SKM-1 (cell line): ENCODE results near the gene ABCB8.
"Not testable (repeated sequence)": the region's sequence is repeated elsewhere in the genome, so short reads cannot be mapped to it uniquely, and the experiment has no call there.

ENCODE experiments used
- DNase-seq: peaks from one replicate; lab custom pipeline; 2025; ENCODE audit not compliant: unreplicated experiment; lab: John Stamatoyannopoulos, UW

The ABCB8 gene

DNA sequence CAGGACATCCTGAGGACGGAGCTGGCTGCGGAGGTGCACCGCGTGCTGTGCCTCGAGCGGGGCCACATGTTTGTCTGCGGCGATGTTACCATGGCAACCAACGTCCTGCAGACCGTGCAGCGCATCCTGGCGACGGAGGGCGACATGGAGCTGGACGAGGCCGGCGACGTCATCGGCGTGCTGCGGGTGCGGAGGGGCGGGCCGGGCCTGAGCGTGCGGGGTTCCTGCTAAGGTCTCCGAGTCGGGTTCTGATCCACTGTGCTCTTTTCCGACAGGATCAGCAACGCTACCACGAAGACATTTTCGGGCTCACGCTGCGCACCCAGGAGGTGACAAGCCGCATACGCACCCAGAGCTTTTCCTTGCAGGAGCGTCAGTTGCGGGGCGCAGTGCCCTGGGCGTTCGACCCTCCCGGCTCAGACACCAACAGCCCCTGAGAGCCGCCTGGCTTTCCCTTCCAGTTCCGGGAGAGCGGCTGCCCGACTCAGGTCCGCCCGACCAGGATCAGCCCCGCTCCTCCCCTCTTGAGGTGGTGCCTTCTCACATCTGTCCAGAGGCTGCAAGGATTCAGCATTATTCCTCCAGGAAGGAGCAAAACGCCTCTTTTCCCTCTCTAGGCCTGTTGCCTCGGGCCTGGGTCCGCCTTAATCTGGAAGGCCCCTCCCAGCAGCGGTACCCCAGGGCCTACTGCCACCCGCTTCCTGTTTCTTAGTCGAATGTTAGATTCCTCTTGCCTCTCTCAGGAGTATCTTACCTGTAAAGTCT lies 14.3 kb upstream of the ABCB8 start:
- no peak for DNase-seq

DNA sequence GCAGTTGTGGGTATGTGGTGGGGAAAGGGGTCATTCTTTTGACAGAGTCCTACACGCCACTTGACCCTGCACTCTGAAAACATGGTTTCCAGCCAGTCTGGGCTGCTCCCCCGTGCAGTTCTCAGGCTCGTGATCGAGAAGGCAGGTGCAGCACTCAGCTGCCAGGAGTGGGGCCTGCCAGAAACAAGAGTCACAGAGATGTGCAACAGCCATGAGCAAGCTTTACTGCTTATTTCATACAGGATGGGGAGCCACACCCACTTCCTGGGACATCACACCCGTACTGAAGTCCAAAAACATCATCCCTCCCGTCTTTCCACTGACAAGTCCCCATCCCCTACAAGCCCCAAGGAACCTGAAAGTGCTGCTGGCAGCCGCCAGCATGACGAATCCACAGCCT lies 13.3 kb upstream of the ABCB8 start:
- DNase-seq, result no peak

DNA sequence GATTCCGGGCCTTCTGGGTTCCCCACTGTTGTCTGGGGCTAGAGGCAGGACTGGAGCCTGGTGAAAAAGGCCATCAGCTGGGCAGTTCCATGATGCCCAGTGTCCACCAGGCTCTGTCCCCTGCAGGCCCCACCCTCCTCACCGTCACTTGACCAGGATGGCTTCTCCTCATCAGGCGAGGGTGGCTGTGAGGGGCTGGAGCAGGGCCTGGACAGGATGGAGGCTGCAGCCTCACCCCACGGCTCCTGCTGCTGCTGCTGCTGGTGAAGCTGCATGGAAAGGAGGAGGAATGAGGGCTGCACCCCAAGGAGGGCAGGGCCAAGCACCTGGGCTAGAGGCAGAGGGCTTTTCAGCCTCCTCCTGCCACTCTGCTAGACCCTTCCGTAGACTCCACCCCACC lies 12.3 kb upstream of the ABCB8 start:
- DNase-seq, result no peak

DNA sequence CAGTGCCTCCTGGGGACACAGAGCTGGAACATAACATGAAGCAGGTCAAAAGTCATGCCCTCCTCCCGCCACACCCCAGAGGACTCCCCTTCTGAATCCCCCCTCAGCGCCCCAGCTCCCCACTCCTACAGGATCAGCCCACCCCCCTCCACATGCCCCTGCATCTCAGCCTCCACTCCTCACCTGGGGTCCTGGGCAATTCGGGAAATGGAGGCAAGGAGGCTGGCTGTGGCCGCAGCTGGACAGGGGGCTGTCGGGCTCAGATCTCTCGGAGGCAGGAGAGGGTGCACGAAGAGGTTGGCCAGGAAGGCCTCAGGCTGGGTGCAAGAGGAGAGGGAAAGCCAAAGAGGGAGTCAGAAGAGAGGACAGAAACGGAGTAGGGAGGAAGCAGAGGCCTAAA lies 11.7 kb upstream of the ABCB8 start:
- DNase-seq, result no peak

DNA sequence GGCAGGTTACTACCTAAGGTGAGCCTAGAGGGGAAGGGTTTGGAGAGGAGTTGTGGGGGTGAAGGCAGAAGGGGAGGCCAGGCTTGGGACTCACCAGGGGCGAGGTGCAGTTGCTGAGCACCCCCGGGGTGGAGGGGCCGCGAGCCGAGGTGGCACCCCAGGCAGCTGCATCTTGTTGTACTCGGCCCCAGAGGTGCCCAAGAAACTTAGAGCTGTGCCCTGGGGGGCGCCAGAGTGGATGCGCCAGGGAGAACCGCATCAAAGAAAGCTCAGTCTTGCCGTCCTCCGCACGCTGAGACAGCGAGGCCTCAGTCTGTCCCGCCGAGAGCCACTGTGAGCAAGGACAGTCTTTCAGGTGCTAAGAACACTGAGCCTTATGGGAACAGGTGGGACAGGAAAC lies 11.3 kb upstream of the ABCB8 start:
- no peak for DNase-seq

DNA sequence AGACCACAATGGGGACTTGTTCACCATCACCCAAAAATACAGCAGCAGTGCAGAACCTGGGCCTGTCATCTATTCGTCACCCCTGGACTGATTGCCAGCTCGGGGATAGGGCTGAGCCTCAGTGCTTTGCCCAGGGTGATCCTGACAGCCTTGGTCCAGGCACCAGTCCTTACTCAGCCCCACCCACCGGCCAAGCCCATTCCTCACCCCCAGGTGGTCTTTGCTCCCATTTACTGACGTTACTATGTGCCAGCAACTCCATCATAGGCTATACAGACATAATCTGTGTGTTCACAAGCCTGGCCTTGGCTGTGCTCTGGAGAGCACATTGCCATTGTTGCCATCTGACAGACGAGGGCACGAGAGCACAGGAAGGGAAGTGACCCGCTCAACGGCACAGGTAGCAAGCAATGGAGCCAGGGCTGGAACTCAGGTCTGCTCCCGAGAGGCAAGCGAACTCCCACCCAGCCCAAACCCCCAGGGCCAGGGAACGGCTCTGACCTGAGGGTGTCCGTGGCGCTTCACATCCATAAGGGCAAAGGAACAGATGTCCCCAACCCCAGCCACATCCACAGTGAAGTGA lies 10.8 kb upstream of the ABCB8 start:
- DNase-seq, result no peak

DNA sequence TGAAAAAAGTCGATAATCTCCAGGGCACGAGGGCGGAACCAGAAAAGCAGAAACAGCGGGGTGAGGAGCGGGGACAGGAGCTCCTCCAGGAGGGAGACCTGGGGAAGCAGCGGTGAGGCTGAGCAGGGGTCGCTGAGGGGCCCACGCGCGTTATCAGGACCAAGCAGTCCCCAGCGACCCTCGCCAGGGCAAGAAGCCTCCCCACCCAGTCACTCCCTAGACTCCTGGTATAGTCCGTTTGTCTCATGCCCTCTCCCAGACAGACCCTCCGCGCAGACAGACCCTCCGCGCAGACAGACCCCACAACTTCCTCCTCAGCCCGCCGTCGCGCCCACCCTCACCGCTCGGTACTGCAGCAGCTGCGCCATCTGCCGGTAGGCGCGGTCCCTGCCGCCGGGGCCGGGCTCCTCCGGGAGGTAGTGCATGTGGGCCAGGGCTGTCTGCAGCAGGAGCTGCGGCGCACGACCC lies 10.3 kb upstream of the ABCB8 start:
- no peak for DNase-seq

DNA sequence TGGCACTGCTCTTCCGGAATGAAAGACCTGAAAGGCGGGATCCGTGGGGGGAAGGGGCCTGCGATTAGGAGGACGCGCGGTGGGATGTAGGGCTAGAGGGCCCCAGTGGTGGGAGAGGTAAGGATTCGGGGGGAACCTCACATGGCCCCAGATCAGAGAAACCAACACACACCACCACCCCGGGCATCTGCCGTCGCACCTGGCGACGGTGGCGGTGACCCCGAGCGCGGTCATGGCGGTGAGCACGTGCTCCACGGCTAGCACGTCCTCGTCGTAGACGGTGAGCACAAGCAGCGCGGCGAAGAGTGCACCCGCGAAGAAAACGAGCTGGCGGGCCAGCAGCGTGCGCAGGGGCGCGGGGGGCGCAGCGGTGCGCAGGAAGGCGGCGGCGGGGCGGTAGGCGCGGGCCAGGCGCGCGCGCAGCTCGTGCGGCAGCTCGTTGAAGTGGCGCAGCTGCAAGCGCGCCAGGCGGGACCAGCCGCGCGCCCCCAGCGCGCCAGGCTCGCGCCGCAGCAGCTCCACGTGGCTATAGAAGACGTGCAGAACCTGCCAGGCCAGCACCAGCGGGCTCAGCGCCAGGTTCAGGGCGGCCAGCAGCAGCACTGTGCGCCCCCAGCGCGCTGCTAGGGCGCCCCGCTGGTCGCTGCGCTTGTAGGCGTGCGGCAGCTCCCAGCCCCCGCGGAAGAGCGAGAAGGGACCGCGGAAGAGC lies 9.7 kb upstream of the ABCB8 start:
- no peak for DNase-seq

DNA sequence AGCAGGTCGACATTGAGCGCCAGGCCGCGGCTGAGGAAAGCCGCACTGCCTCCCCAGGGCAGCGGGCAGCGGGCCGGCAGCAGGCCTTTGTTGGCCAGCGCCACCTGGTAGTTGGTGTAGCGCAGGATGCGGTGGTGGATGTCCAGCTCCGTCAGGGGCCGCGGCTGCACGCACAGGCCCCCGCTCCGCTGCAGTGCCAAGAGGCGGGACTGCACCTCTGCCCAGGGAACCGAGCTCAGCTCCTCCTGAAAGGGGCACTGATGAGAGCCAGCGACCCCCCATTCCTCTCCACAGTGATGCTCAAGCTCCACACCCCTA lies 9.2 kb upstream of the ABCB8 start:
- DNase-seq, result no peak

DNA sequence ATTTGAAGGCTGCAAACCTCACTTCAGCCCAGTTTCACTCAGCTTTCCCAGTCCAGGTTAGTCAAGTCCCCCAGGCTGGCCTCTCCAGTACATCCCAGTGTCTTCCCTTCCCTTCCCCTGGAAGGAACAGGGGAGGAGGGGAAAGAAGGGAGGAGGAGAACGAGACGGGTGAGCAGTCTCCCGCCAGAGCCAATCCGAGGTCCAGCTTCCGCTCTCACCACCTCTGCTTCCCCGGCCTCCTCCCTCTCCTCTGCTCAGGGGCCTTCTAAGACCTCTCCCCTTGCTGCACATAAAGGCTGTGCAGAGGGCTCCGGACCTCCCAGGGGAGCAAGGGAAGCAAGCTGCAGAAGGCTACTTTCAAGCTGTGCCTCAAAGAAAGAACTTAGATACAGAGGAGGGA lies 8.0 kb upstream of the ABCB8 start:
- DNase-seq, result no peak

DNA sequence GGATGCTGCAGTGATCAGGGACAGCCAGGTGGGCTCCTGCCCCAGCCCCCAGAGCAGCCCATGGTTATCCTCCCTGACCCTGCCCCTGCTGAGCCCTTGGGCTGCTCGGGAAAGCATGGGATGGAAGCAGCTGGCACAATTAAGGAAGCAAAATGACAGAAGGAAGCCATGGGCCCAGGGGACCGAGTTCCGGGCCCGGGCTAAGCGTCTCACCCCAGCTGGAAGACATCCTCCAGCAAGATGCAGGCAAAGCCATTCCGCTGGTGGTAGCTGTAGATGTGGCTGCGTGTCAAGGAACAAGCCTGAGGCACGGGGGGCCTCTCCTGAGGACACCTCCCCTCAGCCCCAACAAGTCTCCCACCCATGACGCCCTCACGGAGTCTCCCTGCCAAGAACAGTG lies 5.0 kb upstream of the ABCB8 start:
- DNase-seq, result no peak

DNA sequence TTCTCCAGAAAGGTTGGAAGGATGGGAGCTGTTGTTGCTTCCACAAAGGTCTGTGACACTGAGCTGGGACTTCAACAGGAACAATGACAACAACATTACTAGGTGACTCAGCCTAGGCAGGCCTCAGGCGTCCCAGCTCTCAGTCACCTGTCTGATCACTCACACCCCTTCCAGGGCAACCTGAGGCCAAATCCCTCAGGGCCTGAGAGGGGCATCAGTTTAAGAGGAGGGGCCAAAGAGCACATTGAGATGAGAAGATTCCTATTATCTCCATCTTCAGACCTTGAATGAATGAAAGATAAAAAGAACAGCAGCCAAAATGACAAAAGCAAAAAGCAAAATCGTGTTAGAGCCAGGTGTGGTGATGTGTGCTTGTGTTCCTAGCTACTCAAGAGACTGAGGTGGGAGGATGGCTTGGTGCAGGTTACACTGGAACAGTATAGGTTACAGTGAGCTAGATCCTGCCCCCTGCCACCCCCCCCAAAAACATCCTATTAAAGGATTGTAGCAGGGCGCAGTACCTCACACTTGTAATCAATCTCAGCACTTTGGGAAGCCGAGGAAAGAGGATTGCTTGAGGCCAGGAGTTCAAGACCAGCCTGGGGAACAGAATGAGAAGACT lies 3.7 kb upstream of the ABCB8 start, which contains the start of gene ATG9B:
TSS of gene ATG9B (minus strand) at position 60 of the 622 bp plus-strand sequence. CDS start 71 bp downstream, outside the sequence.
- no peak for DNase-seq

DNA sequence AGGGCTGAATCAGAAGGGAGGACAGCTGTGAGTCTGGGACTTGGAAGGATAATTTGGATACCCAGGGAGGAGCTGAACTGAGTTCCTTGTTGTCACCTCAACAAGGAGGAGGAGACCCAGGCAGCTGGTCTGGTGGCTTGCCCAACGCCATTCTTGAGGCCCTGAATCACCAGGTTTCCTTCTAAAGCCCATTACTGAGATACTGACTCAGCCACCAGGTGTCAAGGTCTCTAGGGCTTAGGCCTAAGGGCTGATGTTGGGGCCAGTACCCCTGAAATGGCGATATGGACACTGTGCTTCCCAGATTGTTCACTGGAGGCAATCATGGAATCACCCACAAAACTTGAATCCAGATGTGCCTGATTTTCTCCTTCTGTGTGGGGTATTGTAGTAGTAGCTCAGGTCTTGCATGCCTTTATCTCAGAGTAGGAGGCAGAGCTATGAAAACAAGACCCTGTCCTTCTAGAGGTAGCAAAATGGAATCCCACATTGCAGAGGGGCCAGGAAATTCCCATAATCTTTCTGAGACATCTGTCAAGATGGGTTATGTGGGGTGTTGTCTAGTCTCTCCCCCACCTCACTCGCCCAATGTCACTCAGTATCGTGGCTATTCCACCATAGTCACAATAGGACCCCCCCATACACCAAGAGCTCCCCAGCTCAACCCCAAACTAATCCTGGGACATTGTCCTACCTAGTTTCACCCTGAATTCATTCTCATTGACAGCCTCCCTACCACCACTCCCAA lies 2.2 kb upstream of the ABCB8 start:
- DNase-seq, result no peak

DNA sequence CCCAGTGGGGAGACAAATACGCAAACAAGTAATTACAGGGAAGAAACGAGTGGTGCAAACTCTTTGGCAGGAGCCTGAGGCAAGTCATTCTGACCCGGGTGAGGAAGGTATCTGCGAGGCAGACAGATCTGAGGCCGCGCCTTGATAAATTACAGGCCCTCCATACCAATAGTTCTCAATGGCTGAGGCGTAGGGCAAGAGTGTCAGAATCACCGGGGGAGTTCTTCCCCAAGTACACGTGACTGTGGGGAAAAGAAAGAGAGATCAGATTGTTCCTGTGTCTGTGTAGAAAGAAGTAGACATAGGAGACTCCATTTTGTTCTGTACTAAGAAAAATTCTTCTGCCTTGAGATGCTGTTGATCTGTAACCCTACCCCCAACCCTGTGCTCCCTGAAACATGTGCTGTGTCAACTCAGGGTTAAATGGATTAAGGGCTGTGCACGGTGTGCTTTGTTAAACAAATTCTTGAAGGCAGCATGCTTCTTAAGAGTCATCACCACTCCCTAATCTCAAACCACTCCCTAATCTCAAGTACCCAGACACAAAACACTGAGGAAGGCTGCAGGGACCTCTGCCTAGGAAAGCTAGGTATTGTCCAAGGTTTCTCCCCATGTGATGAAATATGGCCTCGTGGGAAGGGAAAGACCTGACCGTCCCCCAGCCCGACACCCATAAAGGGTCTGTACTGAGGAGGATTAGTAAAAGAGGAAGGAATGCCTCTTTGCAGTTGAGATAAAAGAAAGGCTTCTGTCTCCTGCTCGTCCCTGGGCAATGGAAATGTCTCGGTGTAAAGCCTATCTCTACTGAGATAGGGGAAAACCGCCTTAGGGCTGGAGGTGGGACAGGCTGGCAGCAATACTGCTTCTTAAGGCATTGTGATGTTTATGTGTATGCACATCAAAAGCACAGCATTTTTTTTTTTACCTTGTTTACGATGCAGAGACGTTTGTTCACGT lies 1.2 kb upstream of the ABCB8 start:
- not testable (repeated sequence) for DNase-seq

DNA sequence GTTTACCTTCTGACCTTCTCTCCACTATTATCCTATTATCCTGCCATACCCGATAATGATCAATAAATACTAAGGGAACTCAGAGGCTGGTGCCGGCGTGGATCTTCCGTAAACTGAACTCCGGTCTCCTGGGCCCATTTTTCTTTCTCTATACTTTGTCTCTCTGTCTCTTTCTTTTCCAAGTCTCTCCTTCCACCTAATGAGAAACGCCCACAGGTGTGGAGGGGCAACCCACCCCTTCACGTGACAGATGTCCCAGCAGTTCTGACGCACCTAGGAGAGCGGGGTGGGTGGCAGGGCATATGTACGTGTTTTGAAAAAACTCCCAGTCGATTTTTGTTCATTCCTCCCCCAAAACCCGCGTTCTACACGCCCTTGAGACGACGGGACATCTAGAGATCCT lies 521 bp upstream of the ABCB8 start:
- DNase-seq, result not testable (repeated sequence)

DNA sequence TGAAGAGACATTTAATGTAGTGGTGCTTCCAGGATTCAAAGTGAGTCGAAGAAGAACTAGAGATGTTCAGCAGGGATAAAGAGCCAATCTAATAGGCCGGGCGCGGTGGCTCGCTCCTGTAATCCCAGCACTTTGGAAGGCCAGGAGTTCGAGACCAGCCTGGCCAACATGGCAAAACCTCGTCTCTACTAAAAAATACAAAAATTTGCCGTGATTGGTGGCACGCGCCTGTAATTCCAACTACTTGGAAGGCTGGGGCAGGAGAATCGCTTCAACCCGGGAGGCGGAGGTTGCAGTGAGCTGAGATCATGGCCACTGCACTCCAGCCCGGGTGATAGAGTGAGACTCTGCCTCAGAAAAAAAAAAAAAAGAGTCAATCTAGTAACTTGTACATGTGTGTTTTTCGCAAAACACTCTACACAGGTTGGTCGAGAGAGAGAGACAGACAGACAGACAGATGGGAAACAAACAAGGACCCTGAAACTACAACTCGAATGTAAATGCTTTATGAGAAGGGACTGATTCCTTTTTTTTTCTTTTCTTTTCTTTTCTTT lies 775 bp downstream of the ABCB8 start:
- no peak for DNase-seq

DNA sequence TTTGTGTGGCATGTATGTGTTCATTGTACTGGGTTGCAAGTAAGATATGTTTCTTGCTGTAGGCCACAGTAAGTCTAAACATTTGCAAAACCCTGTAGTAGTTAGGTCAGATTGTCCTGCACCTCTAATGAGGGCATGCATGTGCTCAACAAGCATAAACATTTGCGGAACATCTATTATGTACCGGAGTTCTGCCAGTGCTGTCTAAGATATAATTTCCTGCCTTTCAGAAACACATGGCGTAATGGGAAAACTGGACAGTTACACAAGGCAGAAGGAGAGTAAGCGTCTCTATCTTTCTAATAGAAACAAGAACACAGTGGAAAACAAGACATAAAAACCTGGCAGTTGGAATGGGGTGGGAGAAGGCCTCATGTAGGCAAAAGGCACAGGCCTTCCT lies 2.8 kb downstream of the ABCB8 start:
- no peak for DNase-seq

DNA sequence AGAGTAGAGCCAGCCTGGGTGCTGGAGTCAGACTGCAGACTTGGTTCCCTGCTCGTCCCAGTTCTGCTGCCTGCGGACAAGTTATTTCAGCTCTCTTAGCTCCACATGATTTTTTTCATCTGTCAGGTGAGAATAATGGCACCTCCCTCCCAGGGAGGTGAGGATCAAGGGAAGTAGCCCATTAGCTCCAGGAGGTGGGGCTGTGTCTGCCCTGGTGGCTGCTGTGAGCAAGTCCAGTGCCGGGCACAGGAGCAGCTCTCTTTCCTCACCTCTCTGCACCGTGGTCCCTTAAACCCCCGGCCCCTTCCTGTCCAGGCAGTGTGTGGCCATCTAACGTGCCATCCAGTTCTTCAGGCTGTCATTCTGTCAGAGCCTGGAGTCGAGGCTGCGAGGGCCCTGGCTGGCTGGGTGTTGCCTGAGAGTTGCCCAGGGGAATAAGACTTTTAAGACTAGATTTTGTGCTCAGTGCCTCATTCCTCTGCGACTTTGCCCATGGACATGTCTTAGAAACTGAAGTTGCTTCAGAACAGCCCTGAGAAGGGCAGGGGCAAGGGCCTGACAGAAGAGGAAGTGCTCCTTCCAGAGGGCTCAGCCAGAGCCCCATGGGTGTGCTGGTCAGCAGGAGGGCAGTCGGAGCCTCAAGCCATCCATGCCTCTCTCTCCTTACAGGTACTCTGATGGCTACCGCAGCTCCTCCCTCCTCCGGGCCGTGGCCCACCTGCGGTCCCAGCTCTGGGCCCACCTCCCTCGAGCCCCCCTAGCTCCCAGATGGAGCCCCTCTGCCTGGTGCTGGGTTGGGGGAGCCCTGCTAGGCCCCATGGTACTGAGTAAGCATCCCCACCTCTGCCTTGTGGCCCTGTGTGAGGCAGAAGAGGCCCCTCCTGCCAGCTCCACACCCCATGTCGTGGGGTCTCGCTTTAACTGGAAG lies 5.0 kb downstream of the ABCB8 start:
- DNase-seq, result no peak

DNA sequence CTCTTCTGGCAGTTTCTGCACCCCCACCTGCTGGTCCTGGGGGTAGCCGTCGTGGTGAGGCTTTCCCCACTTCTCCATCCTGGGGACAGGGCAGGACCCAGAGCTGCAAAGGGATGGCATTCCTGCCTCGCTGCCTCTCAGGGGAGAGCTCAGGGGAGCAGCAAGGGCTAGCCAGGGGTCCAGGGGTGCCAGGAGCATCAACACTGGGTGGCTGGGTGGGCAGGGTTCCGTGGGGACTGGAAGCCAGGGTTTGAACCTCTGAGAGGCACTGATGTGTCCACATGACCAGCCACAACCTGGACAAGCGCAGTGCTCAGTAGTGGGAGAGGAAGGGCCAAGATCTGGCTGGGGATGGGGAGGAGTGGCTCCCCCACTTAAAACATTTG lies 5.6 kb downstream of the ABCB8 start:
- DNase-seq, result no peak
